ENCODE measurements around the gene NTSR2. TPM values are rescaled to one million over a fixed set of nuclear protein-coding genes. Genes with fewer than 3 reads are reported as not detected.

Gene NTSR2
- total and polyA plus RNA-seq, 2 experiments from 2014 or later = 0.10 TPM; not detected in 1

GRCh38 chr2:11711751-11712150 is 41.8 kb upstream of the NTSR2 start (continued):
- TF ChIP-seq, protein P1, sequence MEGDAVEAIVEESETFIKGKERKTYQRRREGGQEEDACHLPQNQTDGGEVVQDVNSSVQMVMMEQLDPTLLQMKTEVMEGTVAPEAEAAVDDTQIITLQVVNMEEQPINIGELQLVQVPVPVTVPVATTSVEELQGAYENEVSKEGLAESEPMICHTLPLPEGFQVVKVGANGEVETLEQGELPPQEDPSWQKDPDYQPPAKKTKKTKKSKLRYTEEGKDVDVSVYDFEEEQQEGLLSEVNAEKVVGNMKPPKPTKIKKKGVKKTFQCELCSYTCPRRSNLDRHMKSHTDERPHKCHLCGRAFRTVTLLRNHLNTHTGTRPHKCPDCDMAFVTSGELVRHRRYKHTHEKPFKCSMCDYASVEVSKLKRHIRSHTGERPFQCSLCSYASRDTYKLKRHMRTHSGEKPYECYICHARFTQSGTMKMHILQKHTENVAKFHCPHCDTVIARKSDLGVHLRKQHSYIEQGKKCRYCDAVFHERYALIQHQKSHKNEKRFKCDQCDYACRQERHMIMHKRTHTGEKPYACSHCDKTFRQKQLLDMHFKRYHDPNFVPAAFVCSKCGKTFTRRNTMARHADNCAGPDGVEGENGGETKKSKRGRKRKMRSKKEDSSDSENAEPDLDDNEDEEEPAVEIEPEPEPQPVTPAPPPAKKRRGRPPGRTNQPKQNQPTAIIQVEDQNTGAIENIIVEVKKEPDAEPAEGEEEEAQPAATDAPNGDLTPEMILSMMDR (conservative IDR thresholded peaks at IDR 0.05; ENCODE audit: low read depth in 2 of 2) = no peak
- no peak for TF ChIP-seq ETS1 (IDR thresholded peaks at IDR 0.05)
- no peak for TF ChIP-seq ZNF114 (CRISPR knock-in tag; IDR thresholded peaks at IDR 0.05)
- TF ChIP-seq, protein P2, sequence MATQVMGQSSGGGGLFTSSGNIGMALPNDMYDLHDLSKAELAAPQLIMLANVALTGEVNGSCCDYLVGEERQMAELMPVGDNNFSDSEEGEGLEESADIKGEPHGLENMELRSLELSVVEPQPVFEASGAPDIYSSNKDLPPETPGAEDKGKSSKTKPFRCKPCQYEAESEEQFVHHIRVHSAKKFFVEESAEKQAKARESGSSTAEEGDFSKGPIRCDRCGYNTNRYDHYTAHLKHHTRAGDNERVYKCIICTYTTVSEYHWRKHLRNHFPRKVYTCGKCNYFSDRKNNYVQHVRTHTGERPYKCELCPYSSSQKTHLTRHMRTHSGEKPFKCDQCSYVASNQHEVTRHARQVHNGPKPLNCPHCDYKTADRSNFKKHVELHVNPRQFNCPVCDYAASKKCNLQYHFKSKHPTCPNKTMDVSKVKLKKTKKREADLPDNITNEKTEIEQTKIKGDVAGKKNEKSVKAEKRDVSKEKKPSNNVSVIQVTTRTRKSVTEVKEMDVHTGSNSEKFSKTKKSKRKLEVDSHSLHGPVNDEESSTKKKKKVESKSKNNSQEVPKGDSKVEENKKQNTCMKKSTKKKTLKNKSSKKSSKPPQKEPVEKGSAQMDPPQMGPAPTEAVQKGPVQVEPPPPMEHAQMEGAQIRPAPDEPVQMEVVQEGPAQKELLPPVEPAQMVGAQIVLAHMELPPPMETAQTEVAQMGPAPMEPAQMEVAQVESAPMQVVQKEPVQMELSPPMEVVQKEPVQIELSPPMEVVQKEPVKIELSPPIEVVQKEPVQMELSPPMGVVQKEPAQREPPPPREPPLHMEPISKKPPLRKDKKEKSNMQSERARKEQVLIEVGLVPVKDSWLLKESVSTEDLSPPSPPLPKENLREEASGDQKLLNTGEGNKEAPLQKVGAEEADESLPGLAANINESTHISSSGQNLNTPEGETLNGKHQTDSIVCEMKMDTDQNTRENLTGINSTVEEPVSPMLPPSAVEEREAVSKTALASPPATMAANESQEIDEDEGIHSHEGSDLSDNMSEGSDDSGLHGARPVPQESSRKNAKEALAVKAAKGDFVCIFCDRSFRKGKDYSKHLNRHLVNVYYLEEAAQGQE (IDR thresholded peaks at IDR 0.05; ENCODE audit: unreplicated experiment) = no peak
- TF ChIP-seq NANOG (IDR thresholded peaks at IDR 0.05; ENCODE audit: borderline replicate concordance) = no peak
- no peak for TF ChIP-seq EZH2phosphoT487 (IDR thresholded peaks at IDR 0.05; ENCODE audit: unreplicated experiment)
- TF ChIP-seq STAT1 (IDR thresholded peaks at IDR 0.05; ENCODE audit: unreplicated experiment) = no peak
- TF ChIP-seq POLR2AphosphoS5 (IDR thresholded peaks at IDR 0.05; ENCODE audit: low read depth) = no peak
- TF ChIP-seq ZNF331 (CRISPR knock-in tag; IDR thresholded peaks at IDR 0.05; ENCODE audit: low read depth) = no peak
- no peak for TF ChIP-seq EZH2 (IDR thresholded peaks at IDR 0.05; ENCODE audit: low read depth, unreplicated experiment)

- Histone ChIP-seq H3F3A (replicated peaks; ENCODE audit: low read depth) (no peaks in the 10 kb centered on the region), H3K4me1 (ENCODE audit: insufficient read depth) (no peaks in the 10 kb centered on the region), H3K4me3 (no peak overlapping the region), H3K27ac (ENCODE audit: low read depth) (no peak overlapping the region), H3K9me2 (ENCODE audit: insufficient read depth) (no peaks in the 10 kb centered on the region), H3K27me3 (ENCODE audit: insufficient read depth) (no peaks in the 10 kb centered on the region), H3K36me3 (ENCODE audit: insufficient read depth) (no peaks in the 10 kb centered on the region), H4K20me1 (replicated peaks; ENCODE audit: insufficient read depth) (no peaks in the 10 kb centered on the region), H3K79me2 (replicated peaks; ENCODE audit: insufficient read depth) (no peaks in the 10 kb centered on the region), H3K4me2 (no peak overlapping the region), H2AFZ (no peak overlapping the region)
- no peaks in the 10 kb centered on the region; the same call in 2 of the 3 replicates for H3K4me1 Mint-ChIP-seq
- peaks cover under 1% of the 10 kb centered on the region; the same call in 1 of the 3 replicates for H3K36me3 Mint-ChIP-seq (ENCODE audit: low read depth)
- H3K27ac Mint-ChIP-seq = no peak overlapping the region
- no peak overlapping the region for H3K4me3 Mint-ChIP-seq
- ATAC-seq (no peak), DNase-seq (ENCODE audit: low spot score) (no peak)
- H3K9me3 Mint-ChIP-seq = no peaks in the 10 kb centered on the region
- TF ChIP-seq, protein P2 (IDR thresholded peaks at IDR 0.05; ENCODE audit: unreplicated experiment) = no peak
- no peak for TF ChIP-seq EZH2 (IDR thresholded peaks at IDR 0.05; ENCODE audit: low read depth, unreplicated experiment)
- H3K27me3 Mint-ChIP-seq (ENCODE audit: insufficient read depth, low read depth, poor library complexity) = no peaks in the 10 kb centered on the region
Observed at GRCh38 chr2:11711354-11711716, 41.3 kb upstream of the NTSR2 start.
